Measurements from ENCODE around the gene ZNF316.

- no peak for TF ChIP-seq CTCF (IDR thresholded peaks at IDR 0.05)
- no peak for TF ChIP-seq POLR2A (IDR thresholded peaks at IDR 0.05)
Observed at GRCh38 chr7:6675807-6676405, 38.8 kb downstream of the ZNF316 start.
